ENCODE results near the gene LRBA. TPM values are rescaled to one million over a fixed set of nuclear protein-coding genes. Genes with fewer than 3 reads are reported as not detected.

Gene LRBA
- total RNA-seq, 3 donors from 2014 or later: 26.9 to 138 (median 93.7) TPM

- H3K4me1 ChIP-seq: no peaks in the 10 kb centered on the region
- intact Hi-C loops (cut with DNase I; ENCODE audit: low total_unique reads): no loop called here
- no peak overlapping the region for H3K4me3 ChIP-seq
- no peaks in the 10 kb centered on the region for H3K9me3 ChIP-seq
- TF ChIP-seq POLR2A (IDR thresholded peaks at IDR 0.05) (no peak), POLR2AphosphoS5 (IDR thresholded peaks at IDR 0.05) (no peak), CTCF (IDR thresholded peaks at IDR 0.05) (no peak)
- no peaks in the 10 kb centered on the region for H3K27me3 ChIP-seq
- no peak for DNase-seq (ENCODE audit: low spot score in 2 of 2)
- no peaks in the 10 kb centered on the region for H3K36me3 ChIP-seq
- H3K27ac ChIP-seq: no peak overlapping the region
Measured at GRCh38 chr4:150695162-150695561, 319.9 kb downstream of the LRBA start.

GRCh38 chr4:150694438-150694837 is 320.6 kb downstream of the LRBA start:
- H3K27me3 ChIP-seq: no peaks in the 10 kb centered on the region
- intact Hi-C loops (cut with DNase I; ENCODE audit: low total_unique reads): no loop called here
- H3K4me1 ChIP-seq: no peaks in the 10 kb centered on the region
- no peaks in the 10 kb centered on the region for H3K9me3 ChIP-seq
- H3K4me3 ChIP-seq: no peak overlapping the region
- no peak for DNase-seq (ENCODE audit: low spot score in 2 of 2)
- no peak overlapping the region for H3K27ac ChIP-seq
- H3K36me3 ChIP-seq: no peaks in the 10 kb centered on the region
- TF ChIP-seq POLR2AphosphoS5 (IDR thresholded peaks at IDR 0.05) (no peak), CTCF (IDR thresholded peaks at IDR 0.05) (no peak), POLR2A (IDR thresholded peaks at IDR 0.05) (no peak)

- H3K4me1 ChIP-seq: no peaks in the 10 kb centered on the region
- H3K27ac ChIP-seq: no peak overlapping the region
- intact Hi-C loops (cut with DNase I; ENCODE audit: low total_unique reads): no loop called here
- no peaks in the 10 kb centered on the region for H3K9me3 ChIP-seq
- no peaks in the 10 kb centered on the region for H3K27me3 ChIP-seq
- DNase-seq (ENCODE audit: low spot score in 2 of 2): no peak
- H3K36me3 ChIP-seq: peaks cover 5% of the 10 kb centered on the region
- H3K4me3 ChIP-seq: no peak overlapping the region
- no peak for TF ChIP-seq POLR2A (IDR thresholded peaks at IDR 0.05)
- TF ChIP-seq CTCF (IDR thresholded peaks at IDR 0.05): no peak
- TF ChIP-seq POLR2AphosphoS5 (IDR thresholded peaks at IDR 0.05): no peak
Measured at GRCh38 chr4:150683775-150684350, 331.2 kb downstream of the LRBA start.

GRCh38 chr4:150682126-150682525 is 333.0 kb downstream of the LRBA start:
- intact Hi-C loops (cut with DNase I; ENCODE audit: low total_unique reads): no loop called here
- H3K27ac ChIP-seq: no peak overlapping the region
- TF ChIP-seq CTCF (IDR thresholded peaks at IDR 0.05) (no peak), POLR2AphosphoS5 (IDR thresholded peaks at IDR 0.05) (no peak), POLR2A (IDR thresholded peaks at IDR 0.05) (no peak)

GRCh38 chr4:150681063-150681462 is 334.0 kb downstream of the LRBA start:
- DNase-seq (ENCODE audit: low spot score in 2 of 2): no peak
- Histone ChIP-seq H3K9me3 (no peaks in the 10 kb centered on the region), H3K27me3 (no peaks in the 10 kb centered on the region), H3K4me3 (no peak overlapping the region), H3K36me3 (peaks cover 5% of the 10 kb centered on the region), H3K4me1 (no peaks in the 10 kb centered on the region), H3K27ac (no peak overlapping the region)
- intact Hi-C loops (cut with DNase I; ENCODE audit: low total_unique reads): no loop called here
- TF ChIP-seq CTCF (IDR thresholded peaks at IDR 0.05): no peak
- TF ChIP-seq POLR2AphosphoS5 (IDR thresholded peaks at IDR 0.05): no peak
- no peak for TF ChIP-seq POLR2A (IDR thresholded peaks at IDR 0.05)

More at GRCh38 chr4:150682126-150682525, 333.0 kb downstream of the LRBA start:
- H3K9me3 ChIP-seq: no peaks in the 10 kb centered on the region
- H3K27me3 ChIP-seq: no peaks in the 10 kb centered on the region
- no peak overlapping the region for H3K4me3 ChIP-seq
- no peak for DNase-seq (ENCODE audit: low spot score in 2 of 2)
- H3K36me3 ChIP-seq: peaks cover 5% of the 10 kb centered on the region
- no peaks in the 10 kb centered on the region for H3K4me1 ChIP-seq

Data from breast epithelium (tissue), 4 donors.